Mammary epithelial cell (primary cell): Measurements from ENCODE around the gene CHSY1.
A peak's percentile ranks its signal among the peaks of the same experiment; 100 is the strongest.

Experiments
- CTCF ChIP-seq, 2 donors: IDR thresholded peaks in 1 of 2; conservative IDR thresholded peaks in 1 of 2; 2 replicates each; pipeline ENCODE4 v1.5.1; 2011 to 2012; ENCODE audit warnings: inconsistent platforms in 2 of 2, low read length in 2 of 2, mild to moderate bottlenecking in 2 of 2, control low read depth in 1 of 2, low read depth in 1 of 2; ENCODE audit not compliant: insufficient read depth in 1 of 2; ENCODE audit errors: extremely low read depth in 1 of 2
- EZH2 ChIP-seq: IDR thresholded peaks from 2 replicates; pipeline ENCODE4 v1.6.1; 2012; ENCODE audit warnings: low read length, inconsistent platforms, borderline replicate concordance

- TF ChIP-seq CTCF (conservative IDR thresholded peaks at IDR 0.05 in 1 of 2, IDR thresholded peaks at IDR 0.05 in 1 of 2; ENCODE audit: extremely low read depth in 1 of 2, insufficient read depth in 1 of 2, low read depth in 1 of 2, low read length in 2 of 2) (peak; percentile 36 to 42), EZH2 (no peak)
Observed at GRCh38 chr15:101256757-101257156, 4.9 kb upstream of the CHSY1 start.
